Liver (tissue), 9 donors: ENCODE results near the gene CHIC2. TPM values are rescaled to one million over a fixed set of nuclear protein-coding genes. Genes with fewer than 3 reads are reported as not detected.

ENCODE experiments used
- DNase-seq: peaks from one replicate; pipeline ENCODE4 v3.0.0-alpha.2; 2017; ENCODE audit warnings: low spot score
- H3K27ac ChIP-seq, 2 donors: one replicate each; pipeline ENCODE4 v1.7.0; 2013; ENCODE audit warnings: inconsistent platforms in 2 of 2, low read length in 2 of 2, control low read depth in 1 of 2, low read depth in 1 of 2, mild to moderate bottlenecking in 1 of 2
- H3K27me3 ChIP-seq, 4 donors: one replicate each; pipeline versions ENCODE4 v1.6.1 to v1.7.0; 2013; ENCODE audit warnings: low read length in 3 of 4, inconsistent platforms in 1 of 4, mild to moderate bottlenecking in 1 of 4, moderate library complexity in 1 of 4; ENCODE audit not compliant: control insufficient read depth in 4 of 4, insufficient read depth in 4 of 4
- H3K36me3 ChIP-seq, 4 donors: one replicate each; pipeline versions ENCODE4 v1.6.1 to v1.7.0; 2013; ENCODE audit warnings: low read length in 3 of 4, mild to moderate bottlenecking in 3 of 4, low read depth in 1 of 4, moderate library complexity in 1 of 4; ENCODE audit not compliant: control insufficient read depth in 4 of 4, insufficient read depth in 3 of 4
- H3K4me1 ChIP-seq, 4 donors: one replicate each; pipeline versions ENCODE4 v1.6.1 to v1.7.0; 2013; ENCODE audit warnings: low read length in 3 of 4, mild to moderate bottlenecking in 3 of 4, moderate library complexity in 1 of 4; ENCODE audit not compliant: control insufficient read depth in 4 of 4, insufficient read depth in 4 of 4
- H3K4me3 ChIP-seq, 3 donors: one replicate each; pipeline versions ENCODE4 v1.6.1 to v1.7.0; 2013; ENCODE audit warnings: low read length in 3 of 3, control low read depth in 1 of 3, low read depth in 1 of 3, mild to moderate bottlenecking in 1 of 3
- H3K9ac ChIP-seq, 2 donors: one replicate each; pipeline ENCODE4 v1.7.0; 2013; ENCODE audit warnings: low read length in 2 of 2, mild to moderate bottlenecking in 2 of 2, moderate library complexity in 2 of 2, control low read depth in 1 of 2, low read depth in 1 of 2
- H3K9me3 ChIP-seq, 4 donors: one replicate each; pipeline versions ENCODE4 v1.6.1 to v1.7.0; 2013; ENCODE audit warnings: low read length in 3 of 4; ENCODE audit not compliant: control insufficient read depth in 4 of 4
- EGR1 ChIP-seq, 2 donors: IDR thresholded peaks; 2 replicates each; pipeline ENCODE4 v1.6.1; 2016 to 2018; ENCODE audit warnings: antibody characterized with exemption in 2 of 2, low read depth in 2 of 2
- FOXA1 ChIP-seq: IDR thresholded peaks from 2 replicates; pipeline ENCODE4 v1.6.1; 2016; ENCODE audit warnings: antibody characterized with exemption
- HNF4G ChIP-seq: IDR thresholded peaks from 2 replicates; pipeline ENCODE4 v1.6.1; 2016; ENCODE audit warnings: antibody characterized with exemption
- JUND ChIP-seq, 2 donors: IDR thresholded peaks; 2 replicates each; pipeline ENCODE4 v1.6.1; 2016; ENCODE audit warnings: antibody characterized with exemption in 2 of 2
- NR2F2 ChIP-seq: IDR thresholded peaks from 2 replicates; pipeline ENCODE4 v1.6.1; 2016; ENCODE audit warnings: antibody characterized with exemption
- RAD21 ChIP-seq, 2 donors: IDR thresholded peaks; 2 replicates each; pipeline ENCODE4 v1.6.1; 2016; ENCODE audit warnings: antibody characterized with exemption in 2 of 2, mild to moderate bottlenecking in 2 of 2
- TAF1 ChIP-seq: conservative IDR thresholded peaks from 2 replicates; pipeline ENCODE4 v1.6.1; 2016; ENCODE audit warnings: antibody characterized with exemption, mild to moderate bottlenecking
- YY1 ChIP-seq: IDR thresholded peaks from 2 replicates; pipeline ENCODE4 v1.6.1; 2016; ENCODE audit warnings: antibody characterized with exemption, mild to moderate bottlenecking
- WGBS: extraction: QIAGEN DNeasy Blood & Tissue Kit; methylation state at CpG from one replicate; pipeline ENCODE4 v1.1.7; 2013; 5-methylcytosine and 5-hydroxymethylcytosine counted together
- polyA plus RNA-seq, 2 donors: library from polyadenylated mRNA; stranded (reverse) in 1 of 2; unstranded in 1 of 2; fragments of 200-250 nt in 1 of 2; fragments of >200 nt in 1 of 2; fragmentation: Nextera tagmentation in 1 of 2; extraction: Ambion mirVana in 1 of 2; gene quantifications; one replicate each; pipeline versions ENCODE4 v1.2.1 to v1.2.3, GENCODE V29; 2013 to 2015
- total RNA-seq, 2 donors: library from RNA; depleted of rRNA; stranded (reverse); fragments of >200 nt; gene quantifications; one replicate each; pipeline ENCODE4 v1.2.3, GENCODE V29; 2014
- TF ChIP-seq, protein P1 (sequence below): IDR thresholded peaks from 2 replicates; pipeline ENCODE4 v1.6.1; 2016; ENCODE audit warnings: antibody characterized with exemption, mild to moderate bottlenecking
- TF ChIP-seq, protein P2 (sequence below): IDR thresholded peaks from 2 replicates; pipeline ENCODE4 v1.6.1; 2016; ENCODE audit warnings: antibody characterized with exemption
- donor health status: healthy.
- donor health status: healthy.
- donor health status: healthy.
- donor health status: healthy.
- donor health status: healthy.

CHIC2 gene
- total and polyA plus RNA-seq, 4 donors, result 9.3 to 26.2 (median 18.4) TPM

DNA sequence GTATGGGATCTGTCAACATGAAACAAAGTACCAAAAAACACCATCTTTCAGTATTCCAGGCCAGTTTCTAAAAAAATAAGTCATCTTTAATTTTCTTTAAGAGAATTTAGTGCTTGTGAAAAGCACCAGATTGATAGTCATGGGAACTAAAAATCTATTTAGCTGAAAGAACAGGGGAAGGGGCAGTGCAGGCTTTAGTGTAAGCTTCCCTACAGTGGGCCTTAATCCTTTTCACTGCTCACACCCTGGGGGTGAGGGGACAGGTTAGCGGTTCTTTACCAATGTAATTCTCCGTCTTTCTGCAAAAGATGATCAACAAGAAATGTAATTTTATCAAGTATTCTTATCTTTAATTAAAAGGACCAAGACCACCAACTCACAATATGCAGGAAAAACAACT lies 47.1 kb downstream of the CHIC2 start:
- TF ChIP-seq JUND (IDR thresholded peaks at IDR 0.05), result no peak
- WGBS, result over 99% methylated on average over 2 of the region's 2 CpGs
- no peaks in the 10 kb centered on the region for H3K27me3 ChIP-seq
- H3K4me1 ChIP-seq, result peaks cover 0 to 3% (median 0%) of the 10 kb centered on the region in 4 donors
- H3K9me3 ChIP-seq, result no peaks in the 10 kb centered on the region
- DNase-seq, result no peak
- no peaks in the 10 kb centered on the region for H3K36me3 ChIP-seq
- no peak overlapping the region for H3K4me3 ChIP-seq
- H3K27ac ChIP-seq, result no peak overlapping the region
- no peak overlapping the region for H3K9ac ChIP-seq

DNA sequence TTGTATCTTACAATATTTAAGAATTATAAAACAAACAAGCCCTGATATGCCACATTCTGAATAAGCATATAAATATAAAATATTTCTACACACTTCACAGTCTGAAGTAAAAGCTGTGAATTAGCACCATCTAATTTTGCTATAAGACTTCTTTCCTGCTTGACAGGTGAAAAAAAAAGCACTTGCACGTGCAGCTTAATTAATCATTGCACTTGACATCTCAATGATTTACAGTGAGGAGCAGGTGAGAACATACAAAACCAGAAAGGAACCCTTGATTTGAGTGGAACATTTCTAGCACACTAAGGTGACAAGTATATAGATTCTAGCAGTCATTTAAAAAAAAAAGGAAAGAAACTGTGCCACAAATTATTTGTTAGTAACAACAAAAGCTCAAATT lies 47.9 kb downstream of the CHIC2 start:
- WGBS, result 57% methylated on average over 1 of the region's 1 CpG
- Histone ChIP-seq H3K4me1 (peaks cover 0 to 3% (median 0%) of the 10 kb centered on the region in 4 donors), H3K4me3 (no peak overlapping the region), H3K9me3 (no peaks in the 10 kb centered on the region), H3K36me3 (no peaks in the 10 kb centered on the region), H3K27ac (no peak overlapping the region), H3K9ac (no peak overlapping the region), H3K27me3 (no peaks in the 10 kb centered on the region)
- no peak for DNase-seq
- TF ChIP-seq TAF1, result no peak
- TF ChIP-seq RAD21 (IDR thresholded peaks at IDR 0.05), result no peak
- TF ChIP-seq, protein P1, sequence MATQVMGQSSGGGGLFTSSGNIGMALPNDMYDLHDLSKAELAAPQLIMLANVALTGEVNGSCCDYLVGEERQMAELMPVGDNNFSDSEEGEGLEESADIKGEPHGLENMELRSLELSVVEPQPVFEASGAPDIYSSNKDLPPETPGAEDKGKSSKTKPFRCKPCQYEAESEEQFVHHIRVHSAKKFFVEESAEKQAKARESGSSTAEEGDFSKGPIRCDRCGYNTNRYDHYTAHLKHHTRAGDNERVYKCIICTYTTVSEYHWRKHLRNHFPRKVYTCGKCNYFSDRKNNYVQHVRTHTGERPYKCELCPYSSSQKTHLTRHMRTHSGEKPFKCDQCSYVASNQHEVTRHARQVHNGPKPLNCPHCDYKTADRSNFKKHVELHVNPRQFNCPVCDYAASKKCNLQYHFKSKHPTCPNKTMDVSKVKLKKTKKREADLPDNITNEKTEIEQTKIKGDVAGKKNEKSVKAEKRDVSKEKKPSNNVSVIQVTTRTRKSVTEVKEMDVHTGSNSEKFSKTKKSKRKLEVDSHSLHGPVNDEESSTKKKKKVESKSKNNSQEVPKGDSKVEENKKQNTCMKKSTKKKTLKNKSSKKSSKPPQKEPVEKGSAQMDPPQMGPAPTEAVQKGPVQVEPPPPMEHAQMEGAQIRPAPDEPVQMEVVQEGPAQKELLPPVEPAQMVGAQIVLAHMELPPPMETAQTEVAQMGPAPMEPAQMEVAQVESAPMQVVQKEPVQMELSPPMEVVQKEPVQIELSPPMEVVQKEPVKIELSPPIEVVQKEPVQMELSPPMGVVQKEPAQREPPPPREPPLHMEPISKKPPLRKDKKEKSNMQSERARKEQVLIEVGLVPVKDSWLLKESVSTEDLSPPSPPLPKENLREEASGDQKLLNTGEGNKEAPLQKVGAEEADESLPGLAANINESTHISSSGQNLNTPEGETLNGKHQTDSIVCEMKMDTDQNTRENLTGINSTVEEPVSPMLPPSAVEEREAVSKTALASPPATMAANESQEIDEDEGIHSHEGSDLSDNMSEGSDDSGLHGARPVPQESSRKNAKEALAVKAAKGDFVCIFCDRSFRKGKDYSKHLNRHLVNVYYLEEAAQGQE, result no peak
- TF ChIP-seq, protein P2, sequence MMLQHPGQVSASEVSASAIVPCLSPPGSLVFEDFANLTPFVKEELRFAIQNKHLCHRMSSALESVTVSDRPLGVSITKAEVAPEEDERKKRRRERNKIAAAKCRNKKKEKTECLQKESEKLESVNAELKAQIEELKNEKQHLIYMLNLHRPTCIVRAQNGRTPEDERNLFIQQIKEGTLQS, result no peak
- no peak for TF ChIP-seq FOXA1
- TF ChIP-seq YY1, result no peak

DNA sequence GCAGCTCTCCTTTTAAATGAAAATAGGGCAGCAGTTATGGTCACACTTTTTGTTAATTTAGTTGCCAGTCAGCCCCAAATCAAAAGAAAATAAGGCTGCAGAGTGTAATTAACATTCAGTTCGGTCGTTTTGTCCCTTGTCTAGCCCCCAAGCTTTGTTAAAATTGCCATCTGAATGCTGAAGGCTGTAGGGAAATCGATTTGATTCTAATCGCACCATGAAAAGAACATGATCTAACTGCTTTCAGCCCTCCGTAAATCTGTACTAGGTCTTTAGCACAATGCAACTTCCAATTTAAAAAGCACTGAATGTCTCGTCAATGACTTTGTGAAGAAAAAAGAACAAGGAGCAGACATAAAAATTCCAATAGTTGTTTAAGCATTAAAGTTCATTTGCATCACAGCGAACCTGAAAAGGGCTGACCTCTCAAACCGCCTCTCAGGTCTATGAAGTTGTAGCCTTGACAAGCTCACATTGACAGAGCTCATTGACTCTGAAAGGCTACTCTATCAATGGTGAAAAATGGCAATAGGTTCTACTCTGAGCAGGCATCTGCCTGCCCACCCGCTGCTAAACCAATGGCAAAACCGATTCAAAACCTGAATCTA lies 48.9 kb downstream of the CHIC2 start:
- Histone ChIP-seq H3K27me3 (no peaks in the 10 kb centered on the region), H3K4me1 (peaks cover 0 to 3% (median 0%) of the 10 kb centered on the region in 4 donors), H3K27ac (no peak overlapping the region), H3K36me3 (peaks cover 0 to under 1% (median 0%) of the 10 kb centered on the region in 4 donors), H3K4me3 (no peak overlapping the region), H3K9ac (no peak overlapping the region), H3K9me3 (no peaks in the 10 kb centered on the region)
- no peak for DNase-seq
- 89% methylated on average over 10 of the region's 10 CpGs for WGBS
- TF ChIP-seq FOXA1 (no peak), NR2F2 (no peak), JUND (IDR thresholded peaks at IDR 0.05) (no peak), HNF4G (no peak), EGR1 (IDR thresholded peaks at IDR 0.05; ENCODE audit: low read depth in 2 of 2) (no peak)
- TF ChIP-seq, protein P1, result no peak
